ENCODE data around the gene TRIM28.
"Not testable (repeated sequence)": the region's sequence is repeated elsewhere in the genome, so short reads cannot be mapped to it uniquely, and the experiment has no call there.

The TRIM28 gene

DNA sequence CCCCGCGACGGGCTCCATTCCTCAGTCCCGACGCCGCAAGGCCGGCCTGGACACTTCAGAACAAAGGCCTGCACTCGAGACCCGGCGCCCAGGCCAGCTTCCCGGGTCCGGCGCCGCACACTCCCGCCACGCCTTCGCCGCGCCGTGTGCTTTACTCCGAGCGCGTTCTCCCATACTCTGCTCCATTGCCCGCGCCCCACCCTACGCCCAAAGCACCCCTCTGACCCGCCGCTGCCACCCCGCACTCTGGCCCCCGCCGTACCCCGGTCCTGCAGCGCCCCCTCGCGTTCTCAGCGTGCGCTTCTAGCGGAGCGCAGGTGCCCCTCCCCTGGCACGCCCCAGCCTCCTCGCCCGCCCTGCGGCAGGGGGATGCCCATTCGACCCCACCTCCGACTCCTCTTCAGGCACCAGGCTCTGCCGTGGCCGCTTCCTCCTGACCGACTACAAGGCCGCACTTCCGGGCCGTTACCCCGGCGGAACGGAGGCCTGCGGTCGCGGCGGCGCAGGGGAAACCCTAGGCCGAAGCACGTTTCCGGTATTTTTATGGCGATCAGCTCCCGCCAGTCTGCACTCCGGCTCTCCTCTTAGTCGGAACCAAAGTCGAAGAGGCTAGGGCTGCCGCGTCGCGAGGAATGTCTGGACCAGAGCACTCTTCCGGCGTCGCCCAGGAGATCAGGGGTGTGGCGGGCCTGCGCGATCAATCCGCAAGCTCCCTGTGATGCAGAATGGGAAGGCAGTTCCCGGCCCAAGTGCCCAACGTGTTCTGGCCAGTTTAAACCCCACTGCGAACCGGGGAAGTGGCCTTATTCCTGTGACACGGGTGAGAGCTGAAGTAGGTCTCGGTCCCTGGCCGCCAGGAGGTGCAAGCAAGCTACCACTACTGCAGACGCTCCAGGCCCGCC is 24.3 kb upstream of the TRIM28 start, which contains the start of gene ZBTB45:
ZBTB45 (minus strand) TSS at position 456 of the 902 bp plus-strand sequence. CDS start 2,137 bp downstream, outside the sequence.
- peak; percentile 95 for DNase-seq

DNA sequence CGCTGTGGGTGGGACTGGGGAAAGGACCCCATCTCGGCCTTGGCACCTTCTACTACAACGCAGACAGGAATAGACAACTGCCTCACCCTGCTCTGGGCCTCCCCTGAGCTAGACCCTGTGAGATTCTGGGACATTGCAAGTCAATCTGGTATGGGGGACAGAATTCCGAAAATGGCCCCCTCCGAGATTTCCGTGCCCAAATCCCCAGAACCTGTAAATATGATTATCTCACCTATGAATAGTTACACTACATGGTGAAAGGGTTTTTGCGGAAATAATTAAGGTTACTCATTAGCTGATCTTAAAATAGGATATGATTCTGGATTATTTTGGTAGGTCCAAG is 23.6 kb upstream of the TRIM28 start:
- DNase-seq: no peak

DNA sequence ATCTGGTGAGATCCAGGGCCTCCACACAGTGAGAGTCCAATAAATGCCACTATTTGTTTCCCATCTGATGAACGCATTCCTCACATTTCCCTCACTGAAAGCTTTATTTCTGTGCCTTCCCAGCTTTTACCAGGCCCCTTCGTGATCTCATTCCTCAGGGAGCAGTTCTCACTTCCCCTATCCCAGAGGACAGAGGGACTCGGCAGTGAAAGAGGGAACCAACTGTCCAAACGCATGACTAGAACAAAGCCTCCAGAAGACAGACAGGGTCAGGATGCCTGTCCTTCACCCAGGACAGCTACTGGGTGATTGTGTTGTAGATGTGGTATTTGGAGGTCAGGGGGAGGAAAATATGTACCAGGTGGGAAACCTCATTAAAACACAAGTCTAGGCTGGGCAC is 22.2 kb upstream of the TRIM28 start:
- no peak for DNase-seq

DNA sequence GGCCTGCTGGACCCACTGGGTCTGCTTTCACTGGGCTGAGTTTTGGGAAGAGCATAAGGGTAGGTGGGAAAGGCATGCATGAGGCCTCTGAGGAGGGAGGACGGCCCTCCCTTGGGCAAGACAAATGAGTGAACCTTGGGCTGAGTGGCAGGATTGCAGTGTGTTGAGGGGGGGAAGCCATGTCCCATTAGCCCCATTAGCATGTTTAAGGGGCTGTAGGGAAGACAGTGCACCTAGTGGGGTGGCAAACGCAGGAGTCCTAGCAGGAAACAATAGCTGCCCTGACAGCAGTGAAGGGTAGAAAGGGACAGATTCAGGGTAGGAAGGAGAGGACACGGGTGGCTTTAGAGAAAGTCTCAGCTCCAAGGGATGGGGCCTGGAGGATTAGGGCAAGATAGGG is 21.2 kb upstream of the TRIM28 start:
- no peak for DNase-seq

DNA sequence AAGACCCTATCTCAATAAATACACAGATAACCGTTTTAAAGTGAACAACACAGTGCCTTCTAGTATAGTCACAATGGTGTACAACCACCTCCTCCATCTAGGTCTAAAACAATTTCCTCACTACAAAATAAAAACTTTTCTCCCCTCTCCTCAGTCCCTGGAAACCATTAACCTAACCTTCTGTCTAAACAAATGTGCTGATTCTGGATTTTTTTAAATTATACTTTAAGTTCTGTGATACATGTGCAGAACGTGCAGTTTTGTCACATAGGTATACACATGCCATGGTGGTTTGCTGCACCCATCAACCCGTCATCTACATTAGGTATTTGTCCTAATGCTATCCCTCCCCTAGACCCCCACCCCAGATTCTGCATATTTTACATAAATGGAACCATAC is 14.5 kb upstream of the TRIM28 start:
- DNase-seq: no peak

DNA sequence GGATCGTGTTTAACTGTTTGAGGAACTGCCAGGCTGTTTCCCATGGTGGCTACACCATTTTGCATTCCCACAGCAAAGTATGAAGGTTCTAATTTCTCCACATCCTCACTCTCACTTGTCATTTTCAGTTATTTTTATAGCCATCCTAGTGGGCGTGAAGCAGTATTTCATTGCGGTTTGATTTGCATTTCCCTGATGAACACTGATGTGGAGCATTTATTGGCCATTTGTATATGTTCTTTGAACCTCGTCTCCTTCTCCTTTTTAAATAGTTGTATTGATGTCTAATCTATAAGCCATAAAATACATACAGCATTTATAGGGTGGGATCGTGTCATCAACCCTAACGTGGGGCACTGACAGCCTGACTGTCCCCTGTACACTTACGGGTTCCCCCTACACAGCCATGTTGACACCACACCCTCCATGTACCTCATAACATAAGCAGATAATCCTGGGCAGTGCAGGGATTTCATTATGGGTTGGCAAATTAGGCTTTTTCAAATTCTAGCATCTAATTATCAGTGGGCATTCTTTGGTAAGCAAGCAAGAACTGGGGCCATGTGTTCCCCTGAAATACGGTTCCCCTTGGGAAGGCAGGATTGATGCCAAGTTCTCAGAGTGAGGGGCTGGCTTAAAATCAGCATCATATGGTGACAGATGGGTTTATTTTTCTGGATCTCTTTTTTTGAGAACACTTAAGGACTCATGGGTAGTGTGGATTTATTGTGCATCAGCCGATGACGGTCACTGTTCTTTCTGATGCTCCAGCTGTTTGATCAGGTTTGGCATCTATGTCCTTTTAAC is 12.6 kb upstream of the TRIM28 start:
- no peak for DNase-seq

DNA sequence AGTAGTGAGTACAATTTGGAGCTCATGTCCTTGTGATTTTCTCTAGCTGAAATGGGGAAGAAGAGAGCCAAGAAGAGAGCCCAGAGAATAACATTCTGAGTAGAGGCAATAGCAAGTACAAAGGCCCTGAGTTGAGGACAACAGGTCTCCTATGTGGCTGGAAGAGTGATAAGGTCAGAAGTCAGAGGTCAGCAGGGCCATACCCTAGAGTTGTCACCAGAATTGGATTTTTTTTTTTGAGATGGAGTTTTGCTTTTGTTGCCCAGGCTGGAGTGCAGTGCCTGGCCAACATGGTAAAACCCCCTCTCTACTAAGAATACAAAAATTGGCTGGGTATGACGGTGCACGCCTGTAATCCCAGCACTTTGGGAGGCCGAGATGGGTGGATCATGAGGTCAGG is 8.0 kb upstream of the TRIM28 start:
- DNase-seq: no peak

DNA sequence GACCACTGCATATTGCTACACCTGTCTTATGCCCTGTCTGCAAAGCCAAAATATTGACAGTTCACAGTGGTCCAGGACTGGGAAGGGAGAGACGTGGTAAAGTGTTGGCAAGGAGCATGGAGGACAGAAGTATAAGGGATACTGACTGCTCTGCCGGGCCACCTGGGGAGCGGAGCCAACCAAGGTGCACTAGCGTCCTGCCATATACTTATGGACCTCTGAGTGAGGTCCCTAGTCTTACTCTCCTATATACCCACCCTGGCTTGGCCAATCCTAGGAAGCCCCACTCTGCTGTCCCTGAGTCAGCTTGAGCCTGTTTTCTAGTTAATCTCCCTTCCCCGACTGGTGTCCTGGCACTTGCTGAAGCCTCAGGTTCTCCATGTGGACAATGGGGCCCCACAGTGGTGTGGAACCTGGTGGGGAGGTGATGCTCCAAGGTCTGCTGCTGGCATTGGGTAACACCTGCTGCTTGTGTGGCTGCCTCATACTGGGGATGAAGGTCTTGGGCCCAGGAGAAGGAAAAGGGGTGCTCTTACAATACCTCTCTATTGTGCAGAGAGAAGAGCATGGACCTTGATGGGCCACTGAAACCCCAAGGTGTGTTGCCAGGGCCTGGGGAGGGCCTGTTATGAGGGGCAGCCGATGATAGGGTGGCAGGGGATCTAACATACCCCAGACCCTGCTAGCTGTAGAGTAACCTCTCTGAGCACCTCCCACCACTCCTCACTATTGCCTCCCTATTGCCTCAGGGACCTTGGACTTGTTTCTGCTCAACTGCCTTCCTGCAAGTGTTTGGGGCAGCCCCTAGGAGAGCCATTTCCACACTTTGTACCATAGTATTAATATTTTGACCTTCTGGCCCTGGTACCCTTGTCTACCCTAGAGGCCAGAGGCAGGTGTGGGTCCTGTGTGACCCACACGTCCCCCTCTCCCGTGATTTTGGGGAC is 6.7 kb upstream of the TRIM28 start:
- DNase-seq: no peak

DNA sequence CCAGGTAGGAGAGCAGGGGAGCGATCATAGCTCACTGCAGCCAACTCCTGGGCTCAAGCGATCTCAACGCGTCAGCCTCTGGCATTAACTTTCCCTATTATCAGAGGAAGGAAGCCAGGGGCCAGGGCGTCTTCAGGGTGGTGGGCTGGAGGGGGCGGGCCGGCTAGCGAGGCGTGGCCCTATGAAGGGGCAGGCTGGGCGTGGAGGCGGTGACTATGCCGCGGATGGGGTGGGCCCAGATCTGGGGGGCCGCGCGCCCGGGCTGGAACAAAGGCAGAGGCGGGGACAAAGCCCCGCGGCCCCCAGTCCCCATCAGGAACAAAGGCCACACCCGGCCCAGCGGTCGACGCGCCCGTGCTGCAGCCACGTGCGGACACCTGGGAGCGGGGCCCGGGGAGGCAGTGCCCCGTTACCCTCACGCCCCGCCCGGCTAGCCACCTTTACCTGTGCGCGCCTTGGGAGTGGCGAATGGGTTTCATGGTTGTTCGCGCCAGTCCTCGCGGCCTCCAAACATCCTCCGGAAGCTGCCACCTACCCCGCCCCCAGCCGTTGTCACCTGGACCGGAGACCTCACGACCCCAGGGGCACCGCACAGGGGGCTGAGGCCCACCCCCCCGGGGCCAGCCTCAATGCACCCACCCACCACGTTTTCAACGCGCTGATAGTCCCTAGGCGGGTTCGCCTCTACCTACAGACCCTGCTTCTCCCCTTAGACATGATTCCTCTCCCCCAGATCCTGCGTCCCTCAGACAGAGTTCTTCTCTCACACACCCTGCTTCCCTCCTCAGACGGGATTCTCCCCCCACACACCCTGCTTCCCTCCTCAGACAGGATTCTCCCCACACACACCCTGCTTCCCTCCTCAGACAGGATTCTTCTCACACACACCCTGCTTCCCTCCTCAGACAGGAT is 5.4 kb upstream of the TRIM28 start:
- DNase-seq: peak; percentile 56

DNA sequence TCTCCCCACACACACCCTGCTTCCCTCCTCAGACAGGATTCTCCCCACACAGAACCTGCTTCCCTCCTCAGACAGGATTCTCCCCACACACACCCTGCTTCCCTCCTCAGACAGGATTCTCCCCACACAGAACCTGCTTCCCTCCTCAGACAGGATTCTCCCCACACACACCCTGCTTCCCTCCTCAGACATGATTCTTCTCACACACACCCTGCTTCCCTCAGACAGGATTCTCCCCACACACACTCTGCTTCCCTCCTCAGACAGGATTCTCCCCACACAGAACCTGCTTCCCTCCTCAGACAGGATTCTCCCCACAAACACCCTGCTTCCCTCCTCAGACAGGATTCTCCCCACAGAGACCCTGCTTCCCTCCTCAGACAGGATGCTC is 4.7 kb upstream of the TRIM28 start:
- not testable (repeated sequence) for DNase-seq

DNA sequence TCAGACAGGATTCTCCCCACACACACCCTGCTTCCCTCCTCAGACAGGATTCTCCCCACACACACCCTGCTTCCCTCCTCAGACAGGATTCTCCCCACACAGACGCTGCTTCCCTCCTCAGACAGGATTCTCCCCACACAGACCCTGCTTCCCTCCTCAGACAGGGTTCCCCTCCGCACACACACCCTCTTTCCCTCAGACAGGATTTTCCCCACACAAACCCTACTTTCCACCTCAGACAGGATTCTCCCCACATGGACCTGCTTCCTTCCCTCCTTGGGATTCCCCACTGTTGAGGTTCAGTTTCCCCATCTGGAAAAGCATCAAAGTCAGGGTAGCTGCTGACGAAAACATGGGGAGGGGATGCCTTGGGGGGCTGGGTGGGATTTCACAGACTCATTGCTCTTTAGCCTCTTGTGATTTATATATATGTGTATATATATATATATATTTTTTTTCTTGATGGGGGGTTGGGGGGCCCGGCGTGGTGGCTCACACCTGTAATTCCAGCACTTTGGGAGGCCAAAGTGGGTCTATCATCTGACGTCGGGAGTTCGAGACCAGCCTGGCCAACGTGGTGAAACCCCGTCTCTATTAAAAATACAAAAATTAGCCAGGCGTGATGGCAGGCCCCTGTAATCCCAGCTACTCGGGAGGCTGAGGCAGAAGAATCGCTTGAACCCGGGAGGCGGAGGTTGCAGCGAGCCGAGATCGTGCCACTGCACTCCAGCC is 1.1 kb upstream of the TRIM28 start:
- DNase-seq: not testable (repeated sequence)

DNA sequence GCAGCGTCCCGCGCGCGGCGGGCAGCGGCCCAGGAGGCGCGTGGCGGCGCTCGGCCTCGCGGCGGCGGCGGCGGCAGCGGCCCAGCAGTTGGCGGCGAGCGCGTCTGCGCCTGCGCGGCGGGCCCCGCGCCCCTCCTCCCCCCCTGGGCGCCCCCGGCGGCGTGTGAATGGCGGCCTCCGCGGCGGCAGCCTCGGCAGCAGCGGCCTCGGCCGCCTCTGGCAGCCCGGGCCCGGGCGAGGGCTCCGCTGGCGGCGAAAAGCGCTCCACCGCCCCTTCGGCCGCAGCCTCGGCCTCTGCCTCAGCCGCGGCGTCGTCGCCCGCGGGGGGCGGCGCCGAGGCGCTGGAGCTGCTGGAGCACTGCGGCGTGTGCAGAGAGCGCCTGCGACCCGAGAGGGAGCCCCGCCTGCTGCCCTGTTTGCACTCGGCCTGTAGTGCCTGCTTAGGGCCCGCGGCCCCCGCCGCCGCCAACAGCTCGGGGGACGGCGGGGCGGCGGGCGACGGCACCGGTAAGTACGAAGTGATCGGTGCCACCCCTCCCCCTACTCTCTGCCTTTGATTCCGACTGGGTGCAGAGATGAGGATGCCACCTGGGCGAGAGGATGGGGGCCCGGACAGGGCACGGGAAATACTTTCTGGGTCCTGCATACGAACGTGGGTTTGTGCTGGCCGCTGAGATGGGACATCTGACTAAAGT is 874 bp downstream of the TRIM28 start:
- no peak for DNase-seq

DNA sequence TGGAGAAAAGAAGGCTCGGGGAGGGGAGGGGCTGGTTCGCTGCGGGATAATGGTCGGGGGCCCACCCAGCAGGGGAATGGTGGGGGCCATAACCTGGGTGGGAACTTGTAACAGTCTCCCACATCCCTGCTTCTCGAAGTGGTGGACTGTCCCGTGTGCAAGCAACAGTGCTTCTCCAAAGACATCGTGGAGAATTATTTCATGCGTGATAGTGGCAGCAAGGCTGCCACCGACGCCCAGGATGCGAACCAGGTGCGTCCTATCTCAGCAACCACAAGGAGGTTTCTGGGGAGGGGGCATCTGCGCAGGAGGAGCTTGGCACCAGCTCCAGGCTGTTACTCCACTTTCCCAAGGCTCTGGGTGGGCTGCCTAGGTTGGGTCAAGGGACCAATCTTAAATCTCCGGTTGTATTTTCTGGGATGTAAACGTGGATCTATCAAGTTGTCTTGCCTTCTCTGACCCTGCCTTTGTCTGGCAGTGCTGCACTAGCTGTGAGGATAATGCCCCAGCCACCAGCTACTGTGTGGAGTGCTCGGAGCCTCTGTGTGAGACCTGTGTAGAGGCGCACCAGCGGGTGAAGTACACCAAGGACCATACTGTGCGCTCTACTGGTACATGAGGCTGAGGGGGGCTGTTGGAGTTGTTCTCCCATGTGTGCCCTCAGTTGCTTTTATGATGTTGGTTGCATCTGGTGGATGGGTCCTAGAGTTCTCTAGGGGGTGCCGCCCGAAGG is 1.6 kb downstream of the TRIM28 start:
- no peak for DNase-seq

DNA sequence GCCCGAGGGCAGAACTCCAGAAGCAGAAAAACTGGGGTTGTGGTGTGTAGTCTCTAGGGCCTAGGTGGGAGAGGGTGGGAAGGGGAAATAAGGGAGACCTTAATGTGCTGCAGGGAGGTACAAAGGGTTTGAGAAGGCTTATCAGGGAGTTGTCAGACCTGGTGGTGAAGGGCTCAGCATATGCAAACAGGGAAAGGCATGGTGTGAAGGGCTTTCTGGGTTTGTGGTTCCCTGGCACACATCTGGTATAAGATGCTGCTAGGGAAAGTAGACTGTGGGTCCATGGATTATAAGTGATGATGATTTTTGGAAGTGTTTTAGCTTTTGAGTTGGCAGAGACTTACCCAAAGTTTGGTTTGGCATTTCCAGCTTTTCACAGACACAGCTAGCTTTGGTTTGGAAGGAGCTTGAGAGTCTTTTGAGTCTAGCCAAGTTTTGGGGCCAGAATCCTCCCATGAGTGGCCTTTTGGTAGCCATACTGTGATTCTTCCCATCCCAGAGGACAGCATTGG is 2.2 kb downstream of the TRIM28 start:
- DNase-seq: no peak

DNA sequence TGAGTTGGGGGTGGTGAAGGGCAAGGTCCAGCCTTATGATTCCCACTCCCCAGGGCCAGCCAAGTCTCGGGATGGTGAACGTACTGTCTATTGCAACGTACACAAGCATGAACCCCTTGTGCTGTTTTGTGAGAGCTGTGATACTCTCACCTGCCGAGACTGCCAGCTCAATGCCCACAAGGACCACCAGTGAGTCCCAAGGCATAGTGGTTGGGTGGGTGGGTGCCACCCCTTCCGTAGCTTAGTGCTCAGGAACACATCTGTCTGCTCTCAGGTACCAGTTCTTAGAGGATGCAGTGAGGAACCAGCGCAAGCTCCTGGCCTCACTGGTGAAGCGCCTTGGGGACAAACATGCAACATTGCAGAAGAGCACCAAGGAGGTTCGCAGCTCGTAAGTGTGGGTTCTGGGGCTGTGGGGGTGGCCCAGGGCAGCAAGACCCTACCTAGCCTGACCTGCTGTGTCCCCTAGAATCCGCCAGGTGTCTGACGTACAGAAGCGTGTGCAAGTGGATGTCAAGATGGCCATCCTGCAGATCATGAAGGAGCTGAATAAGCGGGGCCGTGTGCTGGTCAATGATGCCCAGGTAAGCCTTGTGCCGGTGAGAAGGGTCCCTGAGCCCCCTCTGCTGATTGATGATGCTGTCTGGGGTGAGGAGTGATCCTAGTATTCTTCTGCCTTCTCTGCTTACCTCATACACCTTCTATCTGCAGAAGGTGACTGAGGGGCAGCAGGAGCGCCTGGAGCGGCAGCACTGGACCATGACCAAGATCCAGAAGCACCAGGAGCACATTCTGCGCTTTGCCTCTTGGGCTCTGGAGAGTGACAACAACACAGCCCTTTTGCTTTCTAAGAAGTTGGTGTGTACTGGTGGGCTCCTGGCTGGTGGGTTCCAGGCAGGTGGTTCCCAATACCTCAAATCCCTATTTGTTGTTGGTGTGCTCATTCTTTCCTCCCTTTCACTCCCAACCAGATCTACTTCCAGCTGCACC is 3.8 kb downstream of the TRIM28 start:
- no peak for DNase-seq

DNA sequence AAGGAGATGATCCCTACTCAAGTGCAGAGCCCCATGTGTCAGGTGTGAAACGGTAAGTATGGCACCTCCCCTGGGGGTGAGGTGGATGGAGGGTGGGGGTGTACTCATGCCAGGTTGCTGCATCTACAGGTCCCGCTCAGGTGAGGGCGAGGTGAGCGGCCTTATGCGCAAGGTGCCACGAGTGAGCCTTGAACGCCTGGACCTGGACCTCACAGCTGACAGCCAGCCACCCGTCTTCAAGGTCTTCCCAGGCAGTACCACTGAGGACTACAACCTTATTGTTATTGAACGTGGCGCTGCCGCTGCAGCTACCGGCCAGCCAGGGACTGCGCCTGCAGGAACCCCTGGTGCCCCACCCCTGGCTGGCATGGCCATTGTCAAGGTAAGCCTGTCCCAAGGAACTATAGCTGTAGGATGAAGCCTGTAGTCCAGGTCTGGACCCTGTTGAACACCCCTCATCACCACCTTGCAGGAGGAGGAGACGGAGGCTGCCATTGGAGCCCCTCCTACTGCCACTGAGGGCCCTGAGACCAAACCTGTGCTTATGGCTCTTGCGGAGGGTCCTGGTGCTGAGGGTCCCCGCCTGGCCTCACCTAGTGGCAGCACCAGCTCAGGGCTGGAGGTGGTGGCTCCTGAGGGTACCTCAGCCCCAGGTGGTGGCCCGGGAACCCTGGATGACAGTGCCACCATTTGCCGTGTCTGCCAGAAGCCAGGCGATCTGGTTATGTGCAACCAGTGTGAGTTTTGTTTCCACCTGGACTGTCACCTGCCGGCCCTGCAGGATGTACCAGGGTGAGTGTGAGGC is 5.2 kb downstream of the TRIM28 start:
- no peak for DNase-seq

DNA sequence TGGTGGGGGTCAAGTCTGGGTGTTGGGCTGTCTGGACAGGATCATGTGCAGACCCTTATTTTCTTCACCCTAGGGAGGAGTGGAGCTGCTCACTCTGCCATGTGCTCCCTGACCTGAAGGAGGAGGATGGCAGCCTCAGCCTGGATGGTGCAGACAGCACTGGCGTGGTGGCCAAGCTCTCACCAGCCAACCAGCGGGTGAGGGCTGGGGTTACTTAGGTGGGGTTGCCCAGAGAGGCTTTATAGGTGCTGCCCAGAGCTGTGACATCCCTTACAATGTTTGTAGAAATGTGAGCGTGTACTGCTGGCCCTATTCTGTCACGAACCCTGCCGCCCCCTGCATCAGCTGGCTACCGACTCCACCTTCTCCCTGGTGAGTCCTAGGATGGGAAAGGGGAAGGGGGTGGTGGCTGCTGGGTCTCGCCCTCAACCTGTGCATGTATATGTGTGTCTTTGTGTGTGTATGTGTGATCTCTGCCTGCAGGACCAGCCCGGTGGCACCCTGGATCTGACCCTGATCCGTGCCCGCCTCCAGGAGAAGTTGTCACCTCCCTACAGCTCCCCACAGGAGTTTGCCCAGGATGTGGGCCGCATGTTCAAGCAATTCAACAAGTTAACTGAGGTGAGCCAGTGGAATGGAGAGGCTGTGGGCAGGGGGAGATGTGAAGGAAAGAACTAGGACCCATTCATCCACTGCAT is 5.9 kb downstream of the TRIM28 start:
- no peak for DNase-seq
